ENCODE measurements around the gene TULP3.

TULP3 gene

GRCh38 chr12:2925322-2925995, 34.8 kb downstream of the TULP3 start:
- Histone ChIP-seq H3K4me1 (ENCODE audit: control extremely low read depth in 1 of 4, control insufficient read depth in 4 of 4, insufficient read depth in 4 of 4, low read length in 3 of 4) (no peaks in the 10 kb centered on the region), H3K9me3 (ENCODE audit: control extremely low read depth in 1 of 5, control insufficient read depth in 4 of 5, insufficient read depth in 2 of 5, low read depth in 1 of 5, low read length in 4 of 5) (no peaks in the 10 kb centered on the region), H3K27me3 (replicated peaks in 2 of 5; ENCODE audit: control insufficient read depth in 4 of 5, insufficient read depth in 5 of 5, low read length in 4 of 5) (no peaks in the 10 kb centered on the region), H3K4me3 (ENCODE audit: control insufficient read depth in 1 of 7, extremely low read depth in 1 of 7, insufficient read depth in 4 of 7, low read depth in 2 of 7, low read length in 6 of 7) (no peak overlapping the region), H3K36me3 (ENCODE audit: control insufficient read depth in 4 of 4, insufficient read depth in 4 of 4, low read length in 3 of 4) (peaks cover 2 to 8% (median 5%) of the 10 kb centered on the region in 4 experiments), H3K27ac (ENCODE audit: insufficient read depth in 1 of 2, low read depth in 1 of 2, low read length in 2 of 2, poor library complexity in 1 of 2, severe bottlenecking in 2 of 2) (no peak overlapping the region)
- WGBS (ENCODE audit: insufficient coverage), result 93% methylated on average over 3 of the region's 6 CpGs
- CTCF ChIA-PET, result no interaction called here
- POLR2A ChIA-PET, result no interaction called here
- no peak for DNase-seq

- ChIA-PET POLR2A (no interaction called here), CTCF (interaction anchor here (1.3 kb wide), 1 partner anchor 10 kb away, joined by 3 read pairs; no protein-coding TSS in a partner anchor)
- DNase-seq, result no peak
- H3K27me3 ChIP-seq (replicated peaks in 2 of 5; ENCODE audit: control insufficient read depth in 4 of 5, insufficient read depth in 5 of 5, low read length in 4 of 5), result no peaks in the 10 kb centered on the region
- WGBS (ENCODE audit: insufficient coverage), result 100% methylated on average over 3 of the region's 8 CpGs
- H3K27ac ChIP-seq (ENCODE audit: insufficient read depth in 1 of 2, low read depth in 1 of 2, low read length in 2 of 2, poor library complexity in 1 of 2, severe bottlenecking in 2 of 2), result no peak overlapping the region
- H3K36me3 ChIP-seq (ENCODE audit: control insufficient read depth in 4 of 4, insufficient read depth in 4 of 4, low read length in 3 of 4), result peaks cover 0 to 12% (median 6%) of the 10 kb centered on the region in 4 experiments
- no peak overlapping the region for H3K4me3 ChIP-seq (ENCODE audit: control insufficient read depth in 1 of 7, extremely low read depth in 1 of 7, insufficient read depth in 4 of 7, low read depth in 2 of 7, low read length in 6 of 7)
- no peaks in the 10 kb centered on the region for H3K4me1 ChIP-seq (ENCODE audit: control extremely low read depth in 1 of 4, control insufficient read depth in 4 of 4, insufficient read depth in 4 of 4, low read length in 3 of 4)
- H3K9me3 ChIP-seq (ENCODE audit: control extremely low read depth in 1 of 5, control insufficient read depth in 4 of 5, insufficient read depth in 2 of 5, low read depth in 1 of 5, low read length in 4 of 5), result no peaks in the 10 kb centered on the region
Measured at GRCh38 chr12:2930865-2931264, 40.2 kb downstream of the TULP3 start.

- POLR2A ChIA-PET, result no interaction called here
- Histone ChIP-seq H3K36me3 (ENCODE audit: control insufficient read depth in 4 of 4, insufficient read depth in 4 of 4, low read length in 3 of 4) (peaks cover 0 to 15% (median 7%) of the 10 kb centered on the region in 4 experiments), H3K4me3 (ENCODE audit: control insufficient read depth in 1 of 7, extremely low read depth in 1 of 7, insufficient read depth in 4 of 7, low read depth in 2 of 7, low read length in 6 of 7) (no peak overlapping the region), H3K9me3 (ENCODE audit: control extremely low read depth in 1 of 5, control insufficient read depth in 4 of 5, insufficient read depth in 2 of 5, low read depth in 1 of 5, low read length in 4 of 5) (no peaks in the 10 kb centered on the region), H3K27me3 (replicated peaks in 2 of 5; ENCODE audit: control insufficient read depth in 4 of 5, insufficient read depth in 5 of 5, low read length in 4 of 5) (no peaks in the 10 kb centered on the region), H3K4me1 (ENCODE audit: control extremely low read depth in 1 of 4, control insufficient read depth in 4 of 4, insufficient read depth in 4 of 4, low read length in 3 of 4) (no peaks in the 10 kb centered on the region), H3K27ac (ENCODE audit: insufficient read depth in 1 of 2, low read depth in 1 of 2, low read length in 2 of 2, poor library complexity in 1 of 2, severe bottlenecking in 2 of 2) (no peak overlapping the region)
- no peak for DNase-seq
- 100% methylated on average over 5 of the region's 6 CpGs for WGBS (ENCODE audit: insufficient coverage)
- CTCF ChIA-PET, result interaction anchor here (0.7 kb wide), 1 partner anchor 104 kb away, joined by 3 read pairs; no protein-coding TSS in a partner anchor
Measured at GRCh38 chr12:2933586-2933985, 42.9 kb downstream of the TULP3 start.

- Histone ChIP-seq H3K9me3 (ENCODE audit: control extremely low read depth in 1 of 5, control insufficient read depth in 4 of 5, insufficient read depth in 2 of 5, low read depth in 1 of 5, low read length in 4 of 5) (no peaks in the 10 kb centered on the region), H3K36me3 (ENCODE audit: control insufficient read depth in 4 of 4, insufficient read depth in 4 of 4, low read length in 3 of 4) (peaks cover 0 to 19% (median 7%) of the 10 kb centered on the region in 4 experiments), H3K27ac (ENCODE audit: insufficient read depth in 1 of 2, low read depth in 1 of 2, low read length in 2 of 2, poor library complexity in 1 of 2, severe bottlenecking in 2 of 2) (no peak overlapping the region), H3K4me1 (ENCODE audit: control extremely low read depth in 1 of 4, control insufficient read depth in 4 of 4, insufficient read depth in 4 of 4, low read length in 3 of 4) (no peaks in the 10 kb centered on the region), H3K27me3 (replicated peaks in 2 of 5; ENCODE audit: control insufficient read depth in 4 of 5, insufficient read depth in 5 of 5, low read length in 4 of 5) (no peaks in the 10 kb centered on the region), H3K4me3 (ENCODE audit: control insufficient read depth in 1 of 7, extremely low read depth in 1 of 7, insufficient read depth in 4 of 7, low read depth in 2 of 7, low read length in 6 of 7) (no peak overlapping the region)
- POLR2A ChIA-PET, result no interaction called here
- no peak for DNase-seq
- CTCF ChIA-PET, result no interaction called here
- WGBS (ENCODE audit: insufficient coverage), result 100% methylated on average over 5 of the region's 6 CpGs
Measured at GRCh38 chr12:2934371-2934770, 43.7 kb downstream of the TULP3 start.

- WGBS (ENCODE audit: insufficient coverage), result 95% methylated on average over 3 of the region's 11 CpGs
Measured at GRCh38 chr12:2936301-2936700, 45.6 kb downstream of the TULP3 start.

GRCh38 chr12:2937500-2937899, 46.8 kb downstream of the TULP3 start:
- no CpG with 5 or more reads among the region's 3 CpGs for WGBS (ENCODE audit: insufficient coverage)
- POLR2A ChIA-PET, result no interaction called here
- CTCF ChIA-PET, result no interaction called here

More at GRCh38 chr12:2936301-2936700, 45.6 kb downstream of the TULP3 start:
- Histone ChIP-seq H3K36me3 (ENCODE audit: control insufficient read depth in 4 of 4, insufficient read depth in 4 of 4, low read length in 3 of 4) (peaks cover under 1 to 21% (median 4%) of the 10 kb centered on the region in 4 experiments), H3K4me1 (ENCODE audit: control extremely low read depth in 1 of 4, control insufficient read depth in 4 of 4, insufficient read depth in 4 of 4, low read length in 3 of 4) (no peaks in the 10 kb centered on the region), H3K4me3 (ENCODE audit: control insufficient read depth in 1 of 7, extremely low read depth in 1 of 7, insufficient read depth in 4 of 7, low read depth in 2 of 7, low read length in 6 of 7) (no peak overlapping the region), H3K27me3 (replicated peaks in 2 of 5; ENCODE audit: control insufficient read depth in 4 of 5, insufficient read depth in 5 of 5, low read length in 4 of 5) (no peaks in the 10 kb centered on the region), H3K27ac (ENCODE audit: insufficient read depth in 1 of 2, low read depth in 1 of 2, low read length in 2 of 2, poor library complexity in 1 of 2, severe bottlenecking in 2 of 2) (no peak overlapping the region), H3K9me3 (ENCODE audit: control extremely low read depth in 1 of 5, control insufficient read depth in 4 of 5, insufficient read depth in 2 of 5, low read depth in 1 of 5, low read length in 4 of 5) (no peaks in the 10 kb centered on the region)
- ChIA-PET POLR2A (no interaction called here), CTCF (no interaction called here)
- DNase-seq, result no peak

GRCh38 chr12:2939191-2939590, 48.5 kb downstream of the TULP3 start:
- Histone ChIP-seq H3K4me1 (ENCODE audit: control extremely low read depth in 1 of 4, control insufficient read depth in 4 of 4, insufficient read depth in 4 of 4, low read length in 3 of 4) (no peaks in the 10 kb centered on the region), H3K36me3 (ENCODE audit: control insufficient read depth in 4 of 4, insufficient read depth in 4 of 4, low read length in 3 of 4) (peaks cover 0 to 21% (median 2%) of the 10 kb centered on the region in 4 experiments)

More at GRCh38 chr12:2937500-2937899, 46.8 kb downstream of the TULP3 start:
- H3K4me1 ChIP-seq (ENCODE audit: control extremely low read depth in 1 of 4, control insufficient read depth in 4 of 4, insufficient read depth in 4 of 4, low read length in 3 of 4), result no peaks in the 10 kb centered on the region
- no peaks in the 10 kb centered on the region for H3K9me3 ChIP-seq (ENCODE audit: control extremely low read depth in 1 of 5, control insufficient read depth in 4 of 5, insufficient read depth in 2 of 5, low read depth in 1 of 5, low read length in 4 of 5)
- H3K36me3 ChIP-seq (ENCODE audit: control insufficient read depth in 4 of 4, insufficient read depth in 4 of 4, low read length in 3 of 4), result peaks cover 0 to 21% (median 2%) of the 10 kb centered on the region in 4 experiments
- no peak overlapping the region for H3K27ac ChIP-seq (ENCODE audit: insufficient read depth in 1 of 2, low read depth in 1 of 2, low read length in 2 of 2, poor library complexity in 1 of 2, severe bottlenecking in 2 of 2)
- H3K4me3 ChIP-seq (ENCODE audit: control insufficient read depth in 1 of 7, extremely low read depth in 1 of 7, insufficient read depth in 4 of 7, low read depth in 2 of 7, low read length in 6 of 7), result no peak overlapping the region
- no peaks in the 10 kb centered on the region for H3K27me3 ChIP-seq (replicated peaks in 2 of 5; ENCODE audit: control insufficient read depth in 4 of 5, insufficient read depth in 5 of 5, low read length in 4 of 5)
- DNase-seq, result no peak

More at GRCh38 chr12:2939191-2939590, 48.5 kb downstream of the TULP3 start:
- Histone ChIP-seq H3K9me3 (ENCODE audit: control extremely low read depth in 1 of 5, control insufficient read depth in 4 of 5, insufficient read depth in 2 of 5, low read depth in 1 of 5, low read length in 4 of 5) (no peaks in the 10 kb centered on the region), H3K27ac (ENCODE audit: insufficient read depth in 1 of 2, low read depth in 1 of 2, low read length in 2 of 2, poor library complexity in 1 of 2, severe bottlenecking in 2 of 2) (no peak overlapping the region), H3K27me3 (replicated peaks in 2 of 5; ENCODE audit: control insufficient read depth in 4 of 5, insufficient read depth in 5 of 5, low read length in 4 of 5) (no peaks in the 10 kb centered on the region), H3K4me3 (ENCODE audit: control insufficient read depth in 1 of 7, extremely low read depth in 1 of 7, insufficient read depth in 4 of 7, low read depth in 2 of 7, low read length in 6 of 7) (no peak overlapping the region)
- ChIA-PET CTCF (interaction anchor here (1.4 kb wide), 1 partner anchor 11 kb away, joined by 4 read pairs; no protein-coding TSS in a partner anchor), POLR2A (no interaction called here)
- no peak for DNase-seq
- 100% methylated on average over 3 of the region's 5 CpGs for WGBS (ENCODE audit: insufficient coverage)
